GM23338 (cell line): ENCODE results near the gene ANKRD55. TPM values are rescaled to one million over a fixed set of nuclear protein-coding genes. Genes with fewer than 3 reads are reported as not detected.

Experiments
- ATAC-seq: fragments of 200-7000 bp; cut with Tn5 transposase; 3 replicates; pipeline ENCODE4 v1.9.1; 2020
- DNase-seq: peaks from one replicate; pipeline ENCODE4 v3.0.0-alpha.2; 2015; ENCODE audit warnings: low spot score
- H2AFZ ChIP-seq: fragments of 200-600 bp; sonication (generic); 2 replicates; pipeline ENCODE4 v1.8.0; 2016; ENCODE audit warnings: antibody characterized with exemption, mild to moderate bottlenecking, moderate library complexity
- H3F3A ChIP-seq: fragments of 200-600 bp; sonication (generic); replicated peaks from 2 replicates; pipeline ENCODE4 v1.8.0; 2017; ENCODE audit warnings: antibody characterized with exemption, mixed run types, low read depth
- H3K27ac ChIP-seq: fragments of 200-600 bp; sonication (generic); 2 replicates; pipeline ENCODE4 v1.6.1; 2016; ENCODE audit warnings: low read depth
- H3K27me3 ChIP-seq: fragments of 200-600 bp; sonication (generic); 2 replicates; pipeline ENCODE4 v1.8.0; 2016; ENCODE audit warnings: mild to moderate bottlenecking, mixed run types, moderate library complexity; ENCODE audit not compliant: insufficient read depth
- H3K36me3 ChIP-seq: fragments of 200-600 bp; sonication (generic); 2 replicates; pipeline ENCODE4 v1.8.0; 2016; ENCODE audit warnings: mild to moderate bottlenecking; ENCODE audit not compliant: insufficient read depth
- H3K4me1 ChIP-seq: fragments of 200-600 bp; sonication (generic); 2 replicates; pipeline ENCODE4 v1.8.0; 2016; ENCODE audit warnings: mild to moderate bottlenecking, moderate library complexity; ENCODE audit not compliant: insufficient read depth
- H3K4me2 ChIP-seq: fragments of 200-600 bp; sonication (generic); 2 replicates; pipeline ENCODE4 v1.7.1; 2017; ENCODE audit warnings: mixed run types
- H3K4me3 ChIP-seq: fragments of 200-600 bp; sonication (generic); 2 replicates; pipeline ENCODE4 v1.6.1; 2016; ENCODE audit warnings: mixed run types
- H3K79me2 ChIP-seq: fragments of 200-600 bp; sonication (generic); replicated peaks from 2 replicates; pipeline ENCODE4 v1.8.0; 2017; ENCODE audit warnings: mild to moderate bottlenecking; ENCODE audit not compliant: insufficient read depth
- H3K9me2 ChIP-seq: fragments of 200-600 bp; sonication (generic); 2 replicates; pipeline ENCODE4 v1.8.0; 2017; ENCODE audit not compliant: insufficient read depth
- H4K20me1 ChIP-seq: fragments of 200-600 bp; sonication (generic); replicated peaks from 2 replicates; pipeline ENCODE4 v1.8.0; 2017; ENCODE audit warnings: mild to moderate bottlenecking; ENCODE audit not compliant: insufficient read depth
- H3K27ac Mint-ChIP-seq: 2 replicates; pipeline ENCODE4 v1.8.0; 2020; ENCODE audit warnings: inconsistent platforms, mild to moderate bottlenecking, moderate library complexity, mixed read lengths
- H3K27me3 Mint-ChIP-seq: 3 replicates; pipeline ENCODE4 v1.8.0; 2022; ENCODE audit warnings: low read depth, mild to moderate bottlenecking, moderate library complexity, mixed read lengths, inconsistent platforms; ENCODE audit not compliant: insufficient read depth, poor library complexity
- H3K36me3 Mint-ChIP-seq: 3 replicates; pipeline ENCODE4 v1.8.0; 2021; ENCODE audit warnings: low read depth, mild to moderate bottlenecking, inconsistent platforms, moderate library complexity, mixed read lengths
- H3K4me1 Mint-ChIP-seq: 3 replicates; pipeline ENCODE4 v1.8.0; 2020; ENCODE audit warnings: mild to moderate bottlenecking, inconsistent platforms, mixed read lengths
- H3K4me3 Mint-ChIP-seq: 3 replicates; pipeline ENCODE4 v1.8.0; 2021; ENCODE audit warnings: moderate library complexity, mild to moderate bottlenecking, inconsistent platforms, mixed read lengths
- H3K9me3 Mint-ChIP-seq: 3 replicates; pipeline ENCODE4 v1.8.0; 2020; ENCODE audit warnings: moderate library complexity, mild to moderate bottlenecking, inconsistent platforms, mixed read lengths
- CREB1 ChIP-seq: fragments of 250-450 bp; sonication (Bioruptor Pico); IDR thresholded peaks from 2 replicates; pipeline ENCODE4 v1.5.0; 2020; ENCODE audit warnings: low read depth, mild to moderate bottlenecking, moderate library complexity
- CTCF ChIP-seq, 2 experiments: fragments of 200-600 bp in 1 of 2; sonication (generic) in 1 of 2; conservative IDR thresholded peaks; 2 replicates each; pipeline versions ENCODE4 v1.5.1 to v1.6.1; 2016 to 2017; ENCODE audit warnings: antibody characterized with exemption in 2 of 2, low read depth in 2 of 2, mild to moderate bottlenecking in 2 of 2, moderate library complexity in 1 of 2
- ETS1 ChIP-seq: IDR thresholded peaks from 2 replicates; pipeline ENCODE4 v1.6.1; 2016; ENCODE audit warnings: antibody characterized with exemption
- EZH2 ChIP-seq: fragments of 200-600 bp; sonication (generic); IDR thresholded peaks from one replicate; pipeline ENCODE4 v1.8.0; 2017; ENCODE audit warnings: antibody characterized with exemption, mild to moderate bottlenecking, low read depth; ENCODE audit not compliant: unreplicated experiment
- EZH2phosphoT487 ChIP-seq: fragments of 200-600 bp; sonication (generic); IDR thresholded peaks from one replicate; pipeline ENCODE4 v1.8.1; 2018; ENCODE audit warnings: antibody characterized with exemption; ENCODE audit not compliant: unreplicated experiment
- JUNB ChIP-seq: IDR thresholded peaks from one replicate; pipeline ENCODE4 v1.6.1; 2016; ENCODE audit warnings: antibody characterized with exemption; ENCODE audit not compliant: unreplicated experiment
- NANOG ChIP-seq: IDR thresholded peaks from 2 replicates; pipeline ENCODE4 v1.6.1; 2016; ENCODE audit warnings: antibody characterized with exemption, borderline replicate concordance
- POLR2AphosphoS5 ChIP-seq: IDR thresholded peaks from 2 replicates; pipeline ENCODE4 v1.6.1; 2016; ENCODE audit warnings: antibody characterized with exemption, low read depth
- REST ChIP-seq: IDR thresholded peaks from one replicate; pipeline ENCODE4 v1.6.1; 2018; ENCODE audit warnings: antibody characterized with exemption; ENCODE audit not compliant: unreplicated experiment
- STAT1 ChIP-seq: IDR thresholded peaks from one replicate; pipeline ENCODE4 v1.6.1; 2016; ENCODE audit warnings: antibody characterized with exemption; ENCODE audit not compliant: unreplicated experiment
- ZNF114 ChIP-seq: fragments of 250-450 bp; sonication (Bioruptor Pico); IDR thresholded peaks from 2 replicates; pipeline ENCODE4 v1.5.0; 2020; ENCODE audit warnings: mild to moderate bottlenecking, moderate library complexity
- ZNF331 ChIP-seq: fragments of 250-450 bp; sonication (Bioruptor Pico); IDR thresholded peaks from 2 replicates; pipeline ENCODE4 v1.5.0; 2020; ENCODE audit warnings: low read depth, mild to moderate bottlenecking, moderate library complexity
- ZNF462 ChIP-seq: fragments of 250-450 bp; sonication (Bioruptor Pico); IDR thresholded peaks from 2 replicates; pipeline ENCODE4 v1.5.0; 2020; ENCODE audit warnings: mild to moderate bottlenecking, moderate library complexity
- polyA plus RNA-seq: library from polyadenylated mRNA; unstranded; fragments of >200 nt; fragmentation: Nextera tagmentation; extraction: Ambion mirVana; gene quantifications from 2 replicates; pipeline ENCODE4 v1.2.1, GENCODE V29; 2016
- total RNA-seq: library from RNA; depleted of rRNA; stranded (reverse); fragments of >200 nt; shearing (Covaris generic); gene quantifications from 2 replicates; pipeline ENCODE4 v1.2.3, GENCODE V29; 2014

ANKRD55 gene
- total and polyA plus RNA-seq, 2 experiments from 2014 or later: not detected

DNA sequence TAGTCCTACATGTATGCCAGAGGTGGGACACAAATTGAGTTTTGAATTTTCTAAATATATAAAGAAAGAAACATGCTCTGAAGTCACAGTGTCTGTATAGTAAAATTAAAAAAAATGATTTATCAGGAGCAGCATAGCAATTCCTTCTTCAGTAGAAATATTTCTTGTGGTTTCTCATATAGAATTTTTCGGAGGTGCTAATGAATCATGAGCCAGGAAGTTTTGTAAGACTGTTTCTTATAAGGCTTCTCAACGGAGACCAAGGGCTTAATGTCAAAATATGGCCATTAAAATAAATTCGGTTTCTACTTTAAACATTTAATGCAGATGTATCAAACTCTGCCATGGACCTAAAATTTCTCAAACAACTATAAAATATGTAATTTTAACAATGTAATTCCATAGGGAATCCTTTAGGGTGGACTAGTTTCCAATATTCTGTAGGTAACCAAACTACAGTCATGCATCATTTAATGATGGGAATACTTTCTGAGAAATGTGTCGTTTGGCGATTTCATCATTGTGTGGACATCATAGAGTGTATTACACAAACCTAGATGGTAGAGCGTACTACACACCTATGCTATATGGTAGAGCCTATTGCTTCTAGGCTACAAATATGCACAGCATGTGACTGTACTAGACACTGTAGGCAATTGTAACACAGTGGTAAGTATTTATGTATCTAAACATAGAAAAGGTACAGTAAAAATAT is 66.3 kb downstream of the ANKRD55 start:
- Mint-ChIP-seq H3K27ac (no peak overlapping the region), H3K9me3 (no peaks in the 10 kb centered on the region), H3K4me3 (no peak overlapping the region), H3K4me1 (peaks cover 8% of the 10 kb centered on the region), H3K36me3 (no peaks in the 10 kb centered on the region), H3K27me3 (peaks cover 1% of the 10 kb centered on the region)
- Histone ChIP-seq H3K4me3 (no peak overlapping the region), H4K20me1 (no peaks in the 10 kb centered on the region), H3K27me3 (no peaks in the 10 kb centered on the region), H3K4me1 (no peaks in the 10 kb centered on the region), H3K27ac (no peak overlapping the region), H3K36me3 (no peaks in the 10 kb centered on the region), H3K4me2 (no peak overlapping the region), H3K79me2 (no peaks in the 10 kb centered on the region), H3K9me2 (peaks cover 10% of the 10 kb centered on the region; the same call in 1 of the 2 replicates), H2AFZ (no peak overlapping the region), H3F3A (no peaks in the 10 kb centered on the region)
- ATAC-seq (no peak), DNase-seq (no peak)
- TF ChIP-seq CREB1 (CRISPR knock-in tag) (no peak), ZNF331 (no peak), STAT1 (no peak), NANOG (no peak), EZH2phosphoT487 (no peak), ZNF462 (no peak), CTCF (conservative IDR thresholded peaks at IDR 0.05; ENCODE audit: low read depth in 2 of 2) (no peak), EZH2 (no peak), REST (no peak), ETS1 (no peak), ZNF114 (no peak), POLR2AphosphoS5 (no peak), JUNB (no peak)
